ENCODE data around the gene OBSCN. TPM values are rescaled to one million over a fixed set of nuclear protein-coding genes. Genes with fewer than 3 reads are reported as not detected.

Gene OBSCN
- total and polyA plus RNA-seq, 2 of the 13 experiments (the other 11 are each of a cell fraction or from before 2014, with no cell fraction given), result 0.20 TPM

GRCh38 chr1:228416217-228416933 is 208.5 kb downstream of the OBSCN start, which contains the start of gene TRIM17 (continued):
- no peak for TF ChIP-seq ZHX2 (IDR thresholded peaks at IDR 0.05; ENCODE audit: low read depth)
- no peak for TF ChIP-seq ZHX2 (CRISPR knock-in tag; IDR thresholded peaks at IDR 0.05; ENCODE audit: borderline replicate concordance)
- no peak for TF ChIP-seq ZNF563 (CRISPR knock-in tag; IDR thresholded peaks at IDR 0.05)
- no peak for TF ChIP-seq ZXDC (CRISPR knock-in tag; IDR thresholded peaks at IDR 0.05)
- TF ChIP-seq DDIT3 (CRISPR knock-in tag; IDR thresholded peaks at IDR 0.05), result no peak
- TF ChIP-seq MED13 (CRISPR knock-in tag; IDR thresholded peaks at IDR 0.05), result no peak
- TF ChIP-seq ISL2 (CRISPR knock-in tag; IDR thresholded peaks at IDR 0.05), result no peak
- no peak for TF ChIP-seq ZSCAN22 (CRISPR knock-in tag; IDR thresholded peaks at IDR 0.05)
- TF ChIP-seq RAD21 (CRISPR knock-in tag; IDR thresholded peaks at IDR 0.05), result no peak
- no peak for TF ChIP-seq RCOR2 (CRISPR knock-in tag; IDR thresholded peaks at IDR 0.05)
- no peak for TF ChIP-seq RBAK (CRISPR knock-in tag; IDR thresholded peaks at IDR 0.05)
- no peak for TF ChIP-seq TAF1 (CRISPR knock-in tag; IDR thresholded peaks at IDR 0.05)
- no peak for TF ChIP-seq ZNF136 (CRISPR knock-in tag; IDR thresholded peaks at IDR 0.05; ENCODE audit: low read depth)
- no peak for TF ChIP-seq HOXA9 (CRISPR knock-in tag; IDR thresholded peaks at IDR 0.05; ENCODE audit: borderline replicate concordance)
- TF ChIP-seq BRCA1 (CRISPR knock-in tag; IDR thresholded peaks at IDR 0.05), result no peak
- no peak for TF ChIP-seq MTA1 (CRISPR knock-in tag; IDR thresholded peaks at IDR 0.05; ENCODE audit: borderline replicate concordance)
- TF ChIP-seq ZNF382 (CRISPR knock-in tag; IDR thresholded peaks at IDR 0.05; ENCODE audit: borderline replicate concordance), result no peak
- TF ChIP-seq NR0B2 (CRISPR knock-in tag; IDR thresholded peaks at IDR 0.05), result no peak
- no peak for TF ChIP-seq GPN1 (CRISPR knock-in tag; IDR thresholded peaks at IDR 0.05; ENCODE audit: borderline replicate concordance)
- TF ChIP-seq ZNF737 (CRISPR knock-in tag; IDR thresholded peaks at IDR 0.05; ENCODE audit: borderline replicate concordance), result no peak
- TF ChIP-seq TEAD2 (CRISPR knock-in tag; IDR thresholded peaks at IDR 0.05), result no peak
- no peak for TF ChIP-seq CAMTA2 (CRISPR knock-in tag; IDR thresholded peaks at IDR 0.05; ENCODE audit: borderline replicate concordance)
- TF ChIP-seq MATR3 (CRISPR knock-in tag; IDR thresholded peaks at IDR 0.05), result no peak
